Activated naive CD8-positive, alpha-beta T cell treated with anti-CD3 and anti-CD28 coated beads for 36 hours (primary cell): ENCODE data around the gene PEAK3. TPM values are rescaled to one million over a fixed set of nuclear protein-coding genes. Genes with fewer than 3 reads are reported as not detected.
A peak's percentile ranks its signal among the peaks of the same experiment; 100 is the strongest.

Source experiments
- DNase-seq: peaks from one replicate; pipeline ENCODE4 v3.0.0; 2021
- H3K27ac Mint-ChIP-seq: one replicate; pipeline ENCODE4 v1.8.0; 2022; ENCODE audit warnings: mild to moderate bottlenecking, moderate library complexity, mixed read lengths
- H3K27me3 Mint-ChIP-seq: one replicate; pipeline ENCODE4 v1.8.0; 2022; ENCODE audit warnings: mild to moderate bottlenecking, mixed read lengths
- H3K36me3 Mint-ChIP-seq: one replicate; pipeline ENCODE4 v1.8.0; 2021; ENCODE audit warnings: mild to moderate bottlenecking, mixed read lengths
- H3K4me1 Mint-ChIP-seq: one replicate; pipeline ENCODE4 v1.8.0; 2021; ENCODE audit warnings: mixed read lengths
- H3K4me3 Mint-ChIP-seq: one replicate; pipeline ENCODE4 v1.8.0; 2022; ENCODE audit warnings: mild to moderate bottlenecking, moderate library complexity, mixed read lengths
- H3K9me3 Mint-ChIP-seq: one replicate; pipeline ENCODE4 v1.8.0; 2022; ENCODE audit warnings: mixed read lengths
- total RNA-seq, 2 experiments: library from RNA; stranded (reverse); gene quantifications; one replicate each; pipeline ENCODE4 v1.2.3, GENCODE V29; 2021

PEAK3 gene
- total RNA-seq, 2 experiments from 2014 or later = not detected

DNA sequence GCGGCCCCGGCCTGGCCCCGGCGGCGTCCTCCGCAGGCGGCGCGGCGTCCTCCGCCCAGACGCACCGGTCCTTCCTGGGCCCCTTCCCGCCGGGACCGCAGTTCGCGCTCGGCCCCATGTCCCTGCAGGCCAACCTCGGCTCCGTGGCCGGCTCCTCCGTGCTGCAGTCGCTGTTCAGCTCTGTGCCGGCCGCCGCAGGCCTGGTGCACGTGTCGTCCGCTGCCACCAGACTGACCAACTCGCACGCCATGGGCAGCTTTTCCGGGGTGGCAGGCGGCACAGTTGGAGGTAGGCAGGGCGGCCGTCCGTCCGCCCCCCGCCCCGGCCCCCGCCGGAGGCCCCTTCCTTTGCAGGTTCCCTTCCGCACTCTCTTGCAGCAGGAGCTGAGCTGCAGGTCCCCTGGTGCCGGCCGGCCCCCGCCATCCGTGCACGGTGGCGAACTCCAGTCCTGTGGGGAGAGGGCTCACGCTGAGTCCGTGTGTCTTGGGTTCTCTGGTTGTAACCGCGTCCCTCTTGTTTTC lies 55.1 kb downstream of the PEAK3 start:
- H3K27me3 Mint-ChIP-seq = no peaks in the 10 kb centered on the region
- no peak overlapping the region for H3K4me3 Mint-ChIP-seq
- no peaks in the 10 kb centered on the region for H3K9me3 Mint-ChIP-seq
- H3K27ac Mint-ChIP-seq = no peak overlapping the region
- DNase-seq = no peak
- peaks cover 6% of the 10 kb centered on the region for H3K4me1 Mint-ChIP-seq
- peaks cover 18% of the 10 kb centered on the region for H3K36me3 Mint-ChIP-seq

DNA sequence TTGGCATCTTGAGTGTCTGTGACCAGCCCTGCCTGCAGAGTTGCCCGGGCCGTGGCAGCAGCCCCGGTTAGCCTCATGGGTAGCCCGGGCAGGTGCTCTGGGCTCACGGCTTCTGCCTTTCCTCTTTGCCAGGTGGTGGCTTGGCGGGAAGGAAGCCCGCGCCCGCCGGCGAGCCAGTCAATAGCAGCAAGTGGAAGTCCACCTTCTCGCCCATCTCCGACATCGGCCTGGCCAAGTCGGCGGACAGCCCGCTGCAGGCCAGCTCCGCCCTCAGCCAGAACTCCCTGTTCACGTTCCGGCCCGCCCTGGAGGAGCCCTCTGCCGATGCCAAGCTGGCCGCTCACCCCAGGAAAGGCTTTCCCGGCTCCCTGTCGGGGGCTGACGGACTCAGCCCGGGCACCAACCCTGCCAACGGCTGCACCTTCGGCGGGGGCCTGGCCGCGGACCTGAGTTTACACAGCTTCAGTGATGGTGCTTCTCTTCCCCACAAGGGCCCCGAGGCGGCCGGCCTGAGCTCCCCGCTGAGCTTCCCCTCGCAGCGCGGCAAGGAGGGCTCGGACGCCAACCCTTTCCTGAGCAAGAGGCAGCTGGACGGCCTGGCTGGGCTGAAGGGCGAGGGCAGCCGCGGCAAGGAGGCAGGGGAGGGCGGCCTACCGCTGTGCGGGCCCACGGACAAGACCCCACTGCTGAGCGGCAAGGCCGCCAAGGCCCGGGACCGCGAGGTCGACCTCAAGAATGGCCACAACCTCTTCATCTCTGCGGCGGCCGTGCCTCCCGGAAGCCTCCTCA lies 55.7 kb downstream of the PEAK3 start:
- Mint-ChIP-seq H3K9me3 (no peaks in the 10 kb centered on the region), H3K36me3 (peaks cover 18% of the 10 kb centered on the region), H3K27ac (peak overlapping the region; percentile 34), H3K27me3 (no peaks in the 10 kb centered on the region), H3K4me3 (no peak overlapping the region), H3K4me1 (peaks cover 6% of the 10 kb centered on the region)
- DNase-seq = no peak

DNA sequence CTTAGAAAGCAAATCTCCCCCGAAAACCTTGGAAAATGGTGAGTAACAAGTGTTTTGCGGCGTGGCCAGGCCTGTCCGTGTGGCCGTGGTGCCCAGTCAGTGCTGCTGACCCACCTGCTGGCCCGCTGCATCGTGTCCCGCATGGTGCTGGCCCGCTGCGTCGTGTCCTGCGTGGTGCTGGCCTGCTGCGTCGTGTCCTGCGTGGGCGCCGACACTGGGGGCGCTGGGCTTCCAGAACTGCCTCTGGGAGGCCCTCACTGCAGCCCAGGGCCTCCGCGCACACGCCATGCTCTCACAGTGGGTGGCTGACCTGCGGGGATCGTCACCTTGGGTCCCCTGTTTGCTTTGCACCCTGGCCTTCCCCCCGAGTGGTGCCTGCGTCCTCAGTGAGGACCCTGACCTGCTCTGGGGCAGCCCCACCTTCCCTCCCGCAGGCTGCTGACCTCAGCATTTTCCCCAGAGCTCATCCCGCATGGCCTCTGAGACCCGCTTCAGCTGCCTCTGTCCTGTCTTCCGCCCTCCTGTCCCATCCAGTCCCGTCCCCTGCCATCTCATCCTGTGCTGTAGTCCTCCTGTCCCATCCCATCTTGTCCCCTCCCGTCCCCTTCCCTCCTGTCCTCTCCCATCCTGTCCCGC lies 56.4 kb downstream of the PEAK3 start:
- DNase-seq = no peak
- peak overlapping the region; percentile 34 for H3K27ac Mint-ChIP-seq
- H3K36me3 Mint-ChIP-seq = peaks cover 18% of the 10 kb centered on the region
- peaks cover 6% of the 10 kb centered on the region for H3K4me1 Mint-ChIP-seq
- no peaks in the 10 kb centered on the region for H3K27me3 Mint-ChIP-seq
- H3K4me3 Mint-ChIP-seq = no peak overlapping the region
- H3K9me3 Mint-ChIP-seq = no peaks in the 10 kb centered on the region

DNA sequence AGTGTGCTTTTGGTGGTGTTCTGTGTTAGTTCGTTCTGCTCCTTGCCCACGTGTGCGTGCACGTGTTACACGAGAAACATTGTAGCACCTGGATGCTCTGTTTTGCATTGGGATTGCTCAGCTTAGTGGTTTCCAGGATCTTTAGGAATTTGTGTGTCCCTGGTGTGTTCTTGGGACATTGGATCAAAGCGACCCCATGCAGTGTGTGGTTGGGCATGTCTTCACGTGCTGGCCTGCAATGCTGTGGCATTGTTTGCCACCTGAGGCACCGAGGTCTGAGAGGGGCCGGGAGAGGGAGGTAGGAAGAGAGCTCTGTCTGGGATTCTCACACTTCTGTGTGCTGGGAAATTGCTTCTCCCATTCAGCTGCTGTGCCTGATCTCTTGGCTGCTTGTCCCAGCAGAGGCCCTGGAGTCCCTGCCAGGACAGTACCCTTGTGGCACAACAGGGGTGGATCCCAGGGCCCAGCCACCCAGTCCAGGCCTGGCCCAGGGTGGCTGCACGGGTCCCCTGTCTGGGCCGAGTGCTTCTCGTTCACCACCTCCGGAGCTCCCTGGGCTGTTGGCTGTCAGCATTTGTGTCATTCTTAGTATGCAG lies 57.1 kb downstream of the PEAK3 start:
- no peaks in the 10 kb centered on the region for H3K9me3 Mint-ChIP-seq
- H3K27ac Mint-ChIP-seq = peak overlapping the region; percentile 10
- no peak for DNase-seq
- peaks cover 19% of the 10 kb centered on the region for H3K36me3 Mint-ChIP-seq
- no peaks in the 10 kb centered on the region for H3K27me3 Mint-ChIP-seq
- H3K4me3 Mint-ChIP-seq = no peak overlapping the region
- peaks cover 6% of the 10 kb centered on the region for H3K4me1 Mint-ChIP-seq

Other genes starting within 250 kb of the PEAK3 start
- 100 to 1,000 TPM; 230 to 232 TPM for gene MKNK2, start 230.9 kb downstream of the PEAK3 start, total RNA-seq
- 100 to 1,000 TPM; 147 to 153 TPM for gene MOB3A, start 185.8 kb downstream of the PEAK3 start, total RNA-seq
- 10 to 100 TPM; 12.4 to 12.6 TPM for gene IZUMO4, start 185.3 kb downstream of the PEAK3 start, total RNA-seq
- gene AP3D1, start 130.6 kb downstream of the PEAK3 start, total RNA-seq = 10 to 100 TPM; 92.0 to 96.0 TPM
- gene DOT1L, start 118.2 kb downstream of the PEAK3 start, total RNA-seq = 10 to 100 TPM; 71.8 to 75.1 TPM
- 10 to 100 TPM; 82.7 to 84.6 TPM for gene PLEKHJ1, start 45.8 kb downstream of the PEAK3 start, total RNA-seq
- gene SF3A2, start 45.4 kb downstream of the PEAK3 start, total RNA-seq = 100 to 1,000 TPM; 160 to 162 TPM
- gene AMH, start 32.9 kb downstream of the PEAK3 start, total RNA-seq = 1 to 10 TPM; 7.4 to 10.0 TPM
- under 1 TPM; 0.45 to 0.50 TPM for gene JSRP1, start 25.8 kb downstream of the PEAK3 start, total RNA-seq
- under 1 TPM in 1 of 2 experiments, not detected in 1; 0.28 TPM for gene LINGO3, start 26.0 kb upstream of the PEAK3 start, total RNA-seq
- gene LSM7, start 46.4 kb upstream of the PEAK3 start, total RNA-seq = 100 to 1,000 TPM; 175 to 187 TPM
- gene SPPL2B, start 46.5 kb upstream of the PEAK3 start, total RNA-seq = 10 to 100 TPM; 47.1 to 53.2 TPM
- not detected for gene TMPRSS9, start 78.1 kb upstream of the PEAK3 start, total RNA-seq
- 100 to 1,000 TPM; 179 to 184 TPM for gene TIMM13, start 145.4 kb upstream of the PEAK3 start, total RNA-seq
- gene LMNB2, start 174.8 kb upstream of the PEAK3 start, total RNA-seq = 100 to 1,000 TPM; 105 to 107 TPM
- gene GADD45B, start 194.0 kb upstream of the PEAK3 start, total RNA-seq = 10 to 100 TPM; 83.0 to 97.2 TPM